A549 (cell line): ENCODE measurements around the gene LINC01488. TPM values are rescaled to one million over a fixed set of nuclear protein-coding genes. Genes with fewer than 3 reads are reported as not detected.

ENCODE experiments used
- ATAC-seq, 2 experiments: fragments of 200-7000 bp in 1 of 2; fragments of >200 bp in 1 of 2; cut with Nextera tagmentation in 1 of 2; cut with Tn5 transposase in 1 of 2; 3 replicates each; pipeline versions ENCODE4 v1.8.0 to v1.9.1; 2018 to 2020; ENCODE audit warnings: mild to moderate bottlenecking in 1 of 2, moderate library complexity in 1 of 2
- CTCF ChIA-PET: fragments of 300-600 bp; sonication (Branson Sonifier 250); formaldehyde crosslinking; extraction: SDS; loops from one replicate; lab custom pipeline; 2021; ENCODE audit warnings: antibody characterized with exemption, inconsistent platforms; lab: Yijun Ruan, JAX
- POLR2A ChIA-PET: fragments of 350-600 bp; formaldehyde crosslinking; extraction: SDS; loops from one replicate; lab custom pipeline; 2021; ENCODE audit warnings: antibody characterized with exemption, inconsistent platforms; lab: Yijun Ruan, JAX
- DNase-seq, 2 experiments: peaks; one replicate each; pipeline versions ENCODE4 v3.0.0 to v3.0.0-alpha.2; 2011 to 2016; ENCODE audit warnings: low read depth in 1 of 2, low spot score in 1 of 2
- FAIRE-seq: peaks from 2 replicates; lab custom pipeline; 2011; peaks lifted over from hg19 to GRCh38; lab: Jason Lieb, UNC
- H3K27ac ChIP-seq, 2 experiments: fragments of >200 bp; sonication (Bioruptor Twin); formaldehyde crosslinking; 3 replicates each; pipeline ENCODE4 v1.5.1; 2016 to 2017
- H3K4me1 ChIP-seq: fragments of >200 bp; sonication (Bioruptor Twin); formaldehyde crosslinking; 3 replicates; pipeline ENCODE4 v1.6.1; 2016
- H3K4me2 ChIP-seq: fragments of >200 bp; sonication (Bioruptor Twin); formaldehyde crosslinking; 3 replicates; pipeline ENCODE4 v1.6.1; 2016
- H3K4me3 ChIP-seq: fragments of >200 bp; sonication (Bioruptor Twin); formaldehyde crosslinking; 3 replicates; pipeline ENCODE4 v1.5.1; 2016
- H3K9me3 ChIP-seq: fragments of >200 bp; sonication (Bioruptor Twin); formaldehyde crosslinking; 3 replicates; pipeline ENCODE4 v1.6.1; 2016
- ATOH8 ChIP-seq: fragments of 250-450 bp; sonication (Bioruptor Pico); IDR thresholded peaks from 2 replicates; pipeline ENCODE4 v1.5.0; 2020; ENCODE audit warnings: low read depth, mild to moderate bottlenecking, moderate library complexity
- BCL3 ChIP-seq: fragments of >200 bp; sonication (Bioruptor Twin); formaldehyde crosslinking; IDR thresholded peaks from 3 replicates; pipeline ENCODE4 v1.6.1; 2016
- BHLHE40 ChIP-seq: IDR thresholded peaks from 2 replicates; pipeline ENCODE4 v1.6.1; 2012; ENCODE audit warnings: low read depth, low read length, inconsistent platforms
- CBX2 ChIP-seq: fragments of 200-600 bp; sonication (generic); IDR thresholded peaks from 2 replicates; pipeline ENCODE4 v1.6.1; 2016; ENCODE audit warnings: low read depth, mild to moderate bottlenecking, borderline replicate concordance
- CHD2 ChIP-seq: fragments of 150-350 bp; IDR thresholded peaks from 2 replicates; pipeline ENCODE4 v1.6.1; 2014; ENCODE audit warnings: low read length; ENCODE audit not compliant: partially characterized antibody
- EHMT2 ChIP-seq: fragments of 200-600 bp; sonication (generic); IDR thresholded peaks from 2 replicates; pipeline ENCODE4 v1.6.1; 2016; ENCODE audit warnings: antibody characterized with exemption, low read depth, mild to moderate bottlenecking, moderate library complexity
- ESRRA ChIP-seq: fragments of 150-350 bp; IDR thresholded peaks from 2 replicates; pipeline ENCODE4 v1.6.1; 2014; ENCODE audit warnings: mild to moderate bottlenecking, low read length, borderline replicate concordance
- FOSL2 ChIP-seq, 2 experiments: fragments of 450-650 bp in 1 of 2; fragments of >200 bp in 1 of 2; sonication (Bioruptor Twin) in 1 of 2; formaldehyde crosslinking; IDR thresholded peaks; 2 replicates each; pipeline versions ENCODE4 v1.5.0 to v1.6.1; 2016 to 2020; ENCODE audit warnings: mild to moderate bottlenecking in 1 of 2, moderate library complexity in 1 of 2
- HDAC2 ChIP-seq: fragments of 200-600 bp; sonication (generic); IDR thresholded peaks from 2 replicates; pipeline ENCODE4 v1.6.1; 2016
- HEYL ChIP-seq: fragments of 250-450 bp; sonication (Bioruptor Pico); IDR thresholded peaks from 2 replicates; pipeline ENCODE4 v1.8.0; 2021; ENCODE audit warnings: mild to moderate bottlenecking, moderate library complexity
- HOXA7 ChIP-seq: fragments of 250-450 bp; sonication (Bioruptor Pico); IDR thresholded peaks from 2 replicates; pipeline ENCODE4 v1.5.0; 2020; ENCODE audit warnings: mild to moderate bottlenecking, moderate library complexity
- HOXB13 ChIP-seq: fragments of 250-450 bp; sonication (Bioruptor Pico); IDR thresholded peaks from 2 replicates; pipeline ENCODE4 v1.5.0; 2020; ENCODE audit warnings: low read depth, mild to moderate bottlenecking, moderate library complexity
- HOXB5 ChIP-seq: fragments of 250-450 bp; sonication (Bioruptor Pico); IDR thresholded peaks from 2 replicates; pipeline ENCODE4 v1.5.0; 2020; ENCODE audit warnings: mild to moderate bottlenecking, moderate library complexity
- JUNB ChIP-seq: fragments of >200 bp; sonication (Bioruptor Twin); formaldehyde crosslinking; IDR thresholded peaks from 2 replicates; pipeline ENCODE4 v1.6.1; 2016
- KDM1A ChIP-seq: fragments of 200-600 bp; sonication (generic); IDR thresholded peaks from 2 replicates; pipeline ENCODE4 v1.6.1; 2016; ENCODE audit warnings: low read depth, mild to moderate bottlenecking
- MAFK ChIP-seq: fragments of 450-650 bp; IDR thresholded peaks from 2 replicates; pipeline ENCODE4 v1.6.1; 2014; ENCODE audit not compliant: partially characterized antibody
- MAX ChIP-seq: IDR thresholded peaks from 2 replicates; pipeline ENCODE4 v1.6.1; 2012
- MAZ ChIP-seq: fragments of 150-350 bp; IDR thresholded peaks from 2 replicates; pipeline ENCODE4 v1.6.1; 2014; ENCODE audit warnings: antibody characterized with exemption, low read depth, low read length, borderline replicate concordance
- NFE2L2 ChIP-seq: fragments of 150-350 bp; conservative IDR thresholded peaks from 2 replicates; pipeline ENCODE4 v1.6.1; 2014; ENCODE audit warnings: low read length
- PBX3 ChIP-seq: IDR thresholded peaks from 2 replicates; pipeline ENCODE4 v1.6.1; 2012
- PHF8 ChIP-seq: fragments of 200-600 bp; sonication (generic); IDR thresholded peaks from 2 replicates; pipeline ENCODE4 v1.6.1; 2016; ENCODE audit warnings: low read depth, mild to moderate bottlenecking, antibody characterized with exemption, moderate library complexity, borderline replicate concordance
- RAD21 ChIP-seq, 2 experiments: fragments of >200 bp in 1 of 2; sonication (Bioruptor Twin) in 1 of 2; formaldehyde crosslinking in 1 of 2; IDR thresholded peaks in 1 of 2; conservative IDR thresholded peaks in 1 of 2; 2 replicates in 1 of 2; 3 replicates in 1 of 2; pipeline ENCODE4 v1.6.1; 2012 to 2018; ENCODE audit warnings: inconsistent platforms in 1 of 2
- RARB ChIP-seq: fragments of 250-450 bp; sonication (Bioruptor Pico); IDR thresholded peaks from 2 replicates; pipeline ENCODE4 v1.8.0; 2021; ENCODE audit warnings: mild to moderate bottlenecking, moderate library complexity
- RFX5 ChIP-seq: fragments of 450-650 bp; IDR thresholded peaks from 2 replicates; pipeline ENCODE4 v1.7.1; 2014; ENCODE audit warnings: antibody characterized with exemption, mild to moderate bottlenecking, moderate library complexity
- SMC3 ChIP-seq: fragments of >200 bp; sonication (Bioruptor Twin); formaldehyde crosslinking; IDR thresholded peaks from 3 replicates; pipeline ENCODE4 v1.6.1; 2018; ENCODE audit warnings: inconsistent platforms
- TFCP2L1 ChIP-seq: fragments of 250-450 bp; sonication (Bioruptor Pico); IDR thresholded peaks from 2 replicates; pipeline ENCODE4 v1.5.0; 2021; ENCODE audit warnings: mild to moderate bottlenecking
- TP53 ChIP-seq: fragments of 250-450 bp; sonication (Bioruptor Pico); IDR thresholded peaks from 2 replicates; pipeline ENCODE4 v1.5.0; 2021; ENCODE audit warnings: mild to moderate bottlenecking, moderate library complexity
- WGBS: methylation state at CpG from one replicate; pipeline ENCODE4 v1.1.6; 2017; ENCODE audit errors: missing lambda C conversion rate; 5-methylcytosine and 5-hydroxymethylcytosine counted together
- polyA plus RNA-seq, 4 experiments: library from polyadenylated mRNA; depleted of rRNA in 3 of 4; stranded (reverse); fragments of >200 nt; fragmentation: RNase III in 1 of 4; extraction: RNeasy Plus Mini Kit Qiagen cat#74134 plus additional on column Dnase treatment in 1 of 4; gene quantifications; 2 replicates in 3 of 4; 3 replicates in 1 of 4; pipeline ENCODE4 v1.2.3, GENCODE V29; 2011 to 2017

The LINC01488 gene
- polyA plus RNA-seq, 2 of the 4 experiments (the other 2 are of a cell fraction) = 0.05 TPM; not detected in 1

GRCh38 chr11:69439651-69440464 lies 41.6 kb upstream of the LINC01488 start:
- no peak for FAIRE-seq
- peak overlapping the region in 1 of 2 experiments; percentile 14; a peak in 1 of 6 replicates for H3K27ac ChIP-seq
- peaks cover 41% of the 10 kb centered on the region for H3K4me1 ChIP-seq
- H3K4me2 ChIP-seq = no peak overlapping the region
- POLR2A ChIA-PET = interaction anchor here (0.7 kb wide), 1 partner anchor 199 kb away, joined by 3 read pairs; no protein-coding TSS in a partner anchor
- WGBS = 83% methylated on average over 13 of the region's 13 CpGs
- no peaks in the 10 kb centered on the region for H3K9me3 ChIP-seq
- no peak for ATAC-seq
- TF ChIP-seq BCL3 = no peak
- TF ChIP-seq RFX5 = no peak
- TF ChIP-seq KDM1A = no peak
- no peak for TF ChIP-seq HDAC2
- no peak for TF ChIP-seq CHD2
- TF ChIP-seq SMC3 = no peak
- no peak for TF ChIP-seq PHF8
- no peak for TF ChIP-seq MAZ
- no peak for TF ChIP-seq FOSL2 (IDR thresholded peaks at IDR 0.05)
- no peak for TF ChIP-seq FOSL2 (CRISPR knock-in tag; IDR thresholded peaks at IDR 0.05)
- TF ChIP-seq RARB (CRISPR knock-in tag) = no peak
- no peak for TF ChIP-seq RAD21 (conservative IDR thresholded peaks at IDR 0.05 in 1 of 2, IDR thresholded peaks at IDR 0.05 in 1 of 2)
- TF ChIP-seq EHMT2 = no peak
- no peak for TF ChIP-seq BHLHE40
- TF ChIP-seq HEYL (CRISPR knock-in tag) = no peak
- TF ChIP-seq HOXB5 = no peak
- no peak for TF ChIP-seq NFE2L2
- TF ChIP-seq, all 56 proteins: peak for 0
- CTCF ChIA-PET = interaction anchor here (1.0 kb wide), 1 partner anchor 9 kb away, joined by 3 read pairs; no protein-coding TSS in a partner anchor
- no peak overlapping the region for H3K4me3 ChIP-seq
- no peak for DNase-seq

GRCh38 chr11:69440876-69441275 lies 40.6 kb upstream of the LINC01488 start:
- Histone ChIP-seq H3K4me1 (peaks cover 43% of the 10 kb centered on the region), H3K27ac (0 out of 6 replicates have a peak overlapping the region, but pooled peaks of 1 of the 2 experiments have one; percentile 20), H3K4me2 (no peak overlapping the region)
- FAIRE-seq = no peak
- TF ChIP-seq TFCP2L1 (no peak), JUNB (no peak), NFE2L2 (no peak), ATOH8 (CRISPR knock-in tag) (no peak), HOXA7 (CRISPR knock-in tag) (no peak), ESRRA (no peak), CBX2 (no peak), PBX3 (no peak), SMC3 (no peak), HEYL (CRISPR knock-in tag) (no peak), MAX (no peak), TP53 (CRISPR knock-in tag) (no peak), MAFK (no peak), BCL3 (no peak), HOXB13 (no peak)
- TF ChIP-seq, all 56 proteins: peak for 0
- ChIA-PET POLR2A (no interaction called here), CTCF (no interaction called here)
- ATAC-seq (no peak), DNase-seq (no peak)
- Histone ChIP-seq H3K4me3 (no peak overlapping the region), H3K9me3 (no peaks in the 10 kb centered on the region)
- WGBS = 87% methylated on average over 6 of the region's 6 CpGs
